GM12878 (cell line): Measurements from ENCODE around the gene SLC45A3. TPM values are rescaled to one million over a fixed set of nuclear protein-coding genes. Genes with fewer than 3 reads are reported as not detected.

Experiments
- ATAC-seq: fragments of 200-7000 bp; cut with Tn5 transposase; 3 replicates; pipeline ENCODE4 v1.9.1; 2020; ENCODE audit warnings: mild to moderate bottlenecking, moderate library complexity
- BruUV-seq: library from RNA; stranded (reverse); fragments of 400-500 nt; replicated peaks from 2 replicates; lab custom pipeline; 2021; lab: Mats Ljungman, UMichigan
- CTCF ChIA-PET: fragments of 300-600 bp; sonication (Branson Sonifier 250); formaldehyde crosslinking; extraction: SDS; loops from one replicate; lab custom pipeline; 2021; ENCODE audit warnings: inconsistent platforms; lab: Yijun Ruan, JAX
- POLR2A ChIA-PET: fragments of 350-600 bp; formaldehyde crosslinking; extraction: SDS; loops from one replicate; lab custom pipeline; 2021; ENCODE audit warnings: inconsistent platforms; lab: Charles Lee
- RAD21 ChIA-PET: fragments of 300-600 bp; sonication (Branson Sonifier 250); formaldehyde crosslinking; loops from one replicate; lab custom pipeline; 2023; ENCODE audit warnings: antibody characterized with exemption; ENCODE audit not compliant: unreplicated experiment; lab: Charles Lee
- SMC1A ChIA-PET: fragments of 300-600 bp; sonication (Branson Sonifier 250); formaldehyde crosslinking; loops from one replicate; lab custom pipeline; 2023; ENCODE audit not compliant: unreplicated experiment, uncharacterized antibody; lab: Charles Lee
- DNase-seq: peaks from one replicate; pipeline ENCODE4 v3.0.0-alpha.2; 2011; ENCODE audit warnings: low read depth, low spot score
- FAIRE-seq: peaks from 3 replicates; lab custom pipeline; 2011; peaks lifted over from hg19 to GRCh38; lab: Jason Lieb, UNC
- H2AFZ ChIP-seq: 2 replicates; pipeline ENCODE4 v1.6.0; 2011; ENCODE audit warnings: low read depth, low read length, control low read depth; ENCODE audit not compliant: control insufficient read depth
- H3K27ac ChIP-seq: 2 replicates; pipeline ENCODE4 v1.5.1; 2011; ENCODE audit warnings: control low read depth; ENCODE audit not compliant: control insufficient read depth, insufficient read depth
- H3K27me3 ChIP-seq, 2 experiments: replicated peaks in 1 of 2; 2 replicates each; pipeline versions ENCODE4 v1.6.0 to v1.6.1; 2011; ENCODE audit warnings: low read length in 1 of 2; ENCODE audit not compliant: control insufficient read depth in 2 of 2, insufficient read depth in 2 of 2
- H3K36me3 ChIP-seq, 2 experiments: 2 replicates each; pipeline ENCODE4 v1.5.1; 2011; ENCODE audit warnings: low read length in 1 of 2; ENCODE audit not compliant: control insufficient read depth in 2 of 2, insufficient read depth in 2 of 2
- H3K4me1 ChIP-seq: 2 replicates; pipeline ENCODE4 v1.6.1; 2011; ENCODE audit warnings: mild to moderate bottlenecking, low read length, moderate library complexity, mixed read lengths; ENCODE audit not compliant: control insufficient read depth, insufficient read depth
- H3K4me2 ChIP-seq: 2 replicates; pipeline ENCODE4 v1.6.0; 2011; ENCODE audit warnings: control low read depth; ENCODE audit not compliant: control insufficient read depth, insufficient read depth
- H3K4me3 ChIP-seq: fragments of 200-600 bp; sonication (generic); 2 replicates; pipeline ENCODE4 v1.5.1; 2016
- H3K79me2 ChIP-seq: 2 replicates; pipeline ENCODE4 v1.6.0; 2011; ENCODE audit warnings: low read length; ENCODE audit not compliant: control insufficient read depth, insufficient read depth
- H3K9ac ChIP-seq: 2 replicates; pipeline ENCODE4 v1.8.0; 2011; ENCODE audit warnings: low read length, control low read depth, mixed read lengths; ENCODE audit not compliant: control insufficient read depth, insufficient read depth
- H3K9me3 ChIP-seq: replicated peaks from 3 replicates; pipeline ENCODE4 v1.5.1; 2011; ENCODE audit warnings: mild to moderate bottlenecking, low read length; ENCODE audit not compliant: control insufficient read depth, insufficient read depth
- H4K20me1 ChIP-seq: 2 replicates; pipeline ENCODE4 v1.6.0; 2011; ENCODE audit not compliant: control insufficient read depth, insufficient read depth
- BHLHE40 ChIP-seq, 2 experiments: fragments of 450-650 bp in 1 of 2; IDR thresholded peaks; 2 replicates each; pipeline ENCODE4 v1.6.1; 2011 to 2017; ENCODE audit warnings: low read depth in 2 of 2, borderline replicate concordance in 1 of 2, improper control_type of control experiment in 1 of 2, low read length in 1 of 2, mild to moderate bottlenecking in 1 of 2
- CREM ChIP-seq: IDR thresholded peaks from 2 replicates; pipeline ENCODE4 v1.6.1; 2014; ENCODE audit warnings: antibody characterized with exemption, low read depth
- HCFC1 ChIP-seq: fragments of 150-350 bp; IDR thresholded peaks from 2 replicates; pipeline ENCODE4 v1.6.1; 2014; ENCODE audit warnings: low read length
- JUNB ChIP-seq: IDR thresholded peaks from 2 replicates; pipeline ENCODE4 v1.6.1; 2016; ENCODE audit warnings: antibody characterized with exemption, mild to moderate bottlenecking
- LARP7 ChIP-seq: fragments of 450-650 bp; IDR thresholded peaks from 2 replicates; pipeline ENCODE4 v1.6.1; 2017; ENCODE audit warnings: mild to moderate bottlenecking
- PAX5 ChIP-seq: IDR thresholded peaks from 2 replicates; pipeline ENCODE4 v1.6.1; 2011; ENCODE audit warnings: low read depth, low read length, borderline replicate concordance
- RELA ChIP-seq: fragments of 450-650 bp; IDR thresholded peaks from 2 replicates; pipeline ENCODE4 v1.8.0; 2014; ENCODE audit warnings: borderline replicate concordance; ENCODE audit not compliant: partially characterized antibody
- RFX5 ChIP-seq: IDR thresholded peaks from 2 replicates; pipeline ENCODE4 v1.6.1; 2011; ENCODE audit warnings: low read depth, low read length, improper control_type of control experiment
- STAT3 ChIP-seq: IDR thresholded peaks from 2 replicates; pipeline ENCODE4 v1.6.1; 2011; ENCODE audit warnings: low read depth, low read length, improper control_type of control experiment
- SUZ12 ChIP-seq: fragments of 200-600 bp; sonication (generic); IDR thresholded peaks from one replicate; pipeline ENCODE4 v1.6.1; 2018; ENCODE audit warnings: antibody characterized with exemption, mild to moderate bottlenecking; ENCODE audit not compliant: unreplicated experiment
- TARDBP ChIP-seq: IDR thresholded peaks from 2 replicates; pipeline ENCODE4 v1.6.1; 2016; ENCODE audit warnings: borderline replicate concordance
- TBL1XR1 ChIP-seq: IDR thresholded peaks from 2 replicates; pipeline ENCODE4 v1.6.1; 2012; ENCODE audit warnings: low read depth, low read length, improper control_type of control experiment
- TCF12 ChIP-seq: IDR thresholded peaks from 2 replicates; pipeline ENCODE4 v1.6.1; 2011; ENCODE audit warnings: low read depth, mild to moderate bottlenecking, low read length
- TCF7 ChIP-seq: IDR thresholded peaks from 2 replicates; pipeline ENCODE4 v1.6.1; 2014; ENCODE audit warnings: antibody characterized with exemption, borderline replicate concordance
- WGBS: methylation state at CpG from one replicate; pipeline ENCODE4 v1.1.6; 2016; ENCODE audit warnings: low lambda C conversion rate; ENCODE audit not compliant: insufficient replicate concordance, insufficient coverage; ENCODE audit errors: missing lambda C conversion rate; 5-methylcytosine and 5-hydroxymethylcytosine counted together
- in situ Hi-C: fragments of 300-500 bp; cut with MboI; formaldehyde crosslinking; loops from 9 replicates; pipeline ENCODE4 v1.14.3; 2018; ENCODE audit warnings: mixed read lengths
- intact Hi-C: fragments of 100-400 bp; cut with micrococcal nuclease; formaldehyde crosslinking; loops from one replicate; pipeline ENCODE4 v1.14.2; 2022; ENCODE audit not compliant: unreplicated experiment
- polyA plus RNA-seq, 11 experiments: library from polyadenylated mRNA; depleted of rRNA in 4 of 11; unstranded in 6 of 11; stranded (reverse) in 5 of 11; fragments of >200 nt; fragmentation: Nextera tagmentation in 4 of 11; fragmentation: Illumina TruSeq in 1 of 11; extraction: Ambion mirVana in 4 of 11; extraction: Trizol in 1 of 11; gene quantifications; 1 replicate in 1 of 11; 2 replicates in 10 of 11; pipeline versions ENCODE4 v1.2.1 to v1.2.3, GENCODE V29; 2011 to 2016; ENCODE audit warnings: inconsistent platforms in 2 of 11, missing spikeins in 2 of 11, low read depth in 1 of 11
- small RNA-seq: library from RNA; depleted of rRNA; stranded (forward); fragments of <200 nt; gene quantifications from one replicate; pipeline ENCODE3, GENCODE V24; 2014
- total RNA-seq, 4 experiments: library from RNA; depleted of rRNA in 3 of 4; stranded (reverse); fragments of >200 nt in 3 of 4; fragmentation: Illumina TruSeq in 1 of 4; extraction: Trizol in 1 of 4; gene quantifications; 2 replicates each; pipeline versions ENCODE4 v1.2.1 to v1.2.3, GENCODE V29; 2013 to 2021

SLC45A3 gene
- total and polyA plus RNA-seq, 10 of the 15 experiments (the other 5 are each of a cell fraction or from before 2014, with no cell fraction given) = 0.26 to 10.3 (median 4.1) TPM

DNA sequence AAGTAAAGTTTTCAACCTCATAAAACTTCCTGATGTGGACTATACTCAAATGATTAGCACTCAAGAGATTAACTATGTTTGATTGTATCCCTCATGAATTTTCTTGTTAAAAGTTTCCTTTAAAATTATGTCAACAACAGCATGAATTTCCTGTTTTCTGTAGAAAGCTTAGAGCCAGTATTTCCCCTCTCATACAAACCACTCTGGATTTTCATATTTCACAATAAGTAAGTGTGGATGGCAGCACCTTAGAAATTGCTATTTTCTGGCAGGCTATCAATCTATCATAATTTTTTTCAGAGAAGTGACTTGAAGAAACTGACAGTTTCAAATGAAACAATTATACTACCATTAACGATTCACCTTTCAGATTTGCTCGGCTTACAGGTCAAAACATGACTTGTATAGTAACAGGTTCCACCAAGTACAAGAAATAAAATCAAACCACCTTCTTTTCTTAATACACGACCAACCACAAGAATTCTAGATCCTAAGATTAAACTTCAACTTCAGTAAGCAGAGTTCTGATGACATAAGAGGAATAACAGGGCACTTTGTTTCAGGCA lies 69.3 kb downstream of the SLC45A3 start (continued):
- TF ChIP-seq RFX5 (no peak), SUZ12 (no peak), BHLHE40 (IDR thresholded peaks at IDR 0.05; ENCODE audit: borderline replicate concordance in 1 of 2, low read depth in 2 of 2, low read length in 1 of 2) (no peak)

DNA sequence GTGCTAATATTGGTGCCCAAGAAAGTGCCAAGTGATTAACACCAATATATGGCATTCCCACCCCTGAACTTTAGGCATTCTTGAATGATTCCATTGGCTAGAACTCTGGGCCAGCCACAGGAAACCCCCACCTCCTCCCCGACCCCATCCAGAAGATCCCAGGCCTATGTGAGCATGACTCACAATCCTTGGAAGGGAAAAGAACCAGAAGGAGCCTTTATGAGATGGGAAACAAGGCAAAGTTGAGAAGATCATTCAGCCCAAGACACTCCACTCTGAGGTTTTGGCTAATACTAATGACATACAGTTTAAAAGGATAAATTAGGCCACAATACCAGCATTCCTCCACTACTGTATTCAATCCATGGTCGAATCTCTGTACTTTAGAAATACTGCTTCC lies 70.3 kb downstream of the SLC45A3 start:
- H3K79me2 ChIP-seq = peaks cover 7% of the 10 kb centered on the region
- TF ChIP-seq TCF12 = no peak
- no peak for TF ChIP-seq STAT3
- no peak for TF ChIP-seq JUNB
- no peak for TF ChIP-seq HCFC1
- no peak for TF ChIP-seq CREM
- no peak for TF ChIP-seq LARP7
- no peak for TF ChIP-seq TBL1XR1
- TF ChIP-seq PAX5 = no peak
- TF ChIP-seq TARDBP = no peak
- TF ChIP-seq RELA = no peak
- TF ChIP-seq TCF7 = no peak
- TF ChIP-seq, all 136 proteins: peak for 0
- intact Hi-C loops (no loop called here), in situ Hi-C loops (no loop called here)
- peaks cover 2 to 8% of the 10 kb centered on the region in 2 experiments for H3K36me3 ChIP-seq
- no peaks in the 10 kb centered on the region; the same call in 2 of the 3 replicates for H3K9me3 ChIP-seq
- no peak for FAIRE-seq
- no peak overlapping the region for H3K4me2 ChIP-seq
- WGBS = 96% methylated on average over 2 of the region's 2 CpGs
- DNase-seq = no peak
- CTCF ChIA-PET = interaction anchor here (1.6 to 2.1 kb wide), 2 partner anchors 10 to 48 kb away, joined by 6 to 9 read pairs; no protein-coding TSS in a partner anchor
- no peak for ATAC-seq
- POLR2A ChIA-PET = no interaction called here
- H3K9ac ChIP-seq = no peak overlapping the region
- H3K4me3 ChIP-seq = no peak overlapping the region
- BruUV-seq = no TSS peak
- H4K20me1 ChIP-seq = no peaks in the 10 kb centered on the region
- H3K27me3 ChIP-seq = no peaks in the 10 kb centered on the region
- RAD21 ChIA-PET = no interaction called here
- H2AFZ ChIP-seq = no peak overlapping the region
- no peak overlapping the region for H3K27ac ChIP-seq
- H3K4me1 ChIP-seq = peaks cover 6% of the 10 kb centered on the region; the same call in 1 of the 2 replicates
- SMC1A ChIA-PET = interaction anchor here (2.0 to 2.3 kb wide), 3 partner anchors 10 to 19 kb away, joined by 5 to 15 read pairs (median 7); no protein-coding TSS in a partner anchor

Small RNA genes within 50 kb of the gene (small RNA-seq; reads per million reads assigned to genes)
- not detected for gene RF00017

Other genes with a start within 250 kb of the SLC45A3 start
- 0.06 TPM in 1 of 2 replicates, not detected in the other for gene BLACAT1, start 224.5 kb downstream of the SLC45A3 start, total RNA-seq (2014; rRNA removed)
- 0.18 and 0.23 TPM in 2 replicates for gene BLACAT1, start 224.5 kb downstream of the SLC45A3 start, total RNA-seq (2014; rRNA removed; fragmentation: Illumina TruSeq; extraction: Trizol)
- gene BLACAT1, start 224.5 kb downstream of the SLC45A3 start, total RNA-seq (2021) = 0.21 TPM in 2 replicates
- gene BLACAT1, start 224.5 kb downstream of the SLC45A3 start, polyA plus RNA-seq (2011; rRNA removed) = 1.4 and 1.6 TPM in 2 replicates
- gene BLACAT1, start 224.5 kb downstream of the SLC45A3 start, polyA plus RNA-seq (2014; fragmentation: Illumina TruSeq; extraction: Trizol) = 0.15 and 0.38 TPM in 2 replicates
- gene BLACAT1, start 224.5 kb downstream of the SLC45A3 start, polyA plus RNA-seq (2014; fragmentation: Nextera tagmentation; extraction: Ambion mirVana) = under 1 TPM in 1 of 2 experiments, not detected in 1; 0.04 TPM
- gene BLACAT1, start 224.5 kb downstream of the SLC45A3 start, polyA plus RNA-seq (2014; rRNA removed) = 0.10 and 0.17 TPM in 2 replicates
- under 1 TPM; 0.08 to 0.13 TPM for gene BLACAT1, start 224.5 kb downstream of the SLC45A3 start, polyA plus RNA-seq (2016; fragmentation: Nextera tagmentation; extraction: Ambion mirVana)
- 0.05 and 0.51 TPM in 2 replicates for gene CDK18, start 175.8 kb downstream of the SLC45A3 start, total RNA-seq (2014; rRNA removed)
- 0.13 and 0.18 TPM in 2 replicates for gene CDK18, start 175.8 kb downstream of the SLC45A3 start, total RNA-seq (2014; rRNA removed; fragmentation: Illumina TruSeq; extraction: Trizol)
- 0.64 and 0.88 TPM in 2 replicates for gene CDK18, start 175.8 kb downstream of the SLC45A3 start, total RNA-seq (2021)
- gene CDK18, start 175.8 kb downstream of the SLC45A3 start, polyA plus RNA-seq (2011; rRNA removed) = 1.9 and 4.4 TPM in 2 replicates
- gene CDK18, start 175.8 kb downstream of the SLC45A3 start, polyA plus RNA-seq (2014; fragmentation: Illumina TruSeq; extraction: Trizol) = 0.25 TPM in 1 of 2 replicates, not detected in the other
- gene CDK18, start 175.8 kb downstream of the SLC45A3 start, polyA plus RNA-seq (2014; fragmentation: Nextera tagmentation; extraction: Ambion mirVana) = not detected
- gene CDK18, start 175.8 kb downstream of the SLC45A3 start, polyA plus RNA-seq (2014; rRNA removed) = 0.54 and 1.2 TPM in 2 replicates
- gene CDK18, start 175.8 kb downstream of the SLC45A3 start, polyA plus RNA-seq (2016; fragmentation: Nextera tagmentation; extraction: Ambion mirVana) = under 1 TPM; 0.40 to 0.58 TPM
- 20.1 and 22.5 TPM in 2 replicates for gene ELK4, start 48.5 kb downstream of the SLC45A3 start, total RNA-seq (2014; rRNA removed)
- 36.2 and 39.0 TPM in 2 replicates for gene ELK4, start 48.5 kb downstream of the SLC45A3 start, total RNA-seq (2014; rRNA removed; fragmentation: Illumina TruSeq; extraction: Trizol)
- gene ELK4, start 48.5 kb downstream of the SLC45A3 start, total RNA-seq (2021) = 70.7 and 71.5 TPM in 2 replicates
- gene ELK4, start 48.5 kb downstream of the SLC45A3 start, polyA plus RNA-seq (2011; rRNA removed) = 21.8 and 27.6 TPM in 2 replicates
- gene ELK4, start 48.5 kb downstream of the SLC45A3 start, polyA plus RNA-seq (2014; fragmentation: Illumina TruSeq; extraction: Trizol) = 24.6 and 32.2 TPM in 2 replicates
- 10 to 100 TPM in 1 of 2 experiments, 1 to 10 TPM in 1; 5.2 to 11.9 TPM for gene ELK4, start 48.5 kb downstream of the SLC45A3 start, polyA plus RNA-seq (2014; fragmentation: Nextera tagmentation; extraction: Ambion mirVana)
- 13.6 and 16.8 TPM in 2 replicates for gene ELK4, start 48.5 kb downstream of the SLC45A3 start, polyA plus RNA-seq (2014; rRNA removed)
- gene ELK4, start 48.5 kb downstream of the SLC45A3 start, polyA plus RNA-seq (2016; fragmentation: Nextera tagmentation; extraction: Ambion mirVana) = 1 to 10 TPM; 6.5 to 8.7 TPM
- gene NUCKS1, start 69.7 kb upstream of the SLC45A3 start, total RNA-seq (2014; rRNA removed) = 55.4 and 81.8 TPM in 2 replicates
- gene NUCKS1, start 69.7 kb upstream of the SLC45A3 start, total RNA-seq (2014; rRNA removed; fragmentation: Illumina TruSeq; extraction: Trizol) = 127 and 135 TPM in 2 replicates
- 126 and 133 TPM in 2 replicates for gene NUCKS1, start 69.7 kb upstream of the SLC45A3 start, total RNA-seq (2021)
- gene NUCKS1, start 69.7 kb upstream of the SLC45A3 start, polyA plus RNA-seq (2011; rRNA removed) = 68.3 and 124 TPM in 2 replicates
- gene NUCKS1, start 69.7 kb upstream of the SLC45A3 start, polyA plus RNA-seq (2014; fragmentation: Illumina TruSeq; extraction: Trizol) = 98.4 and 130 TPM in 2 replicates
- gene NUCKS1, start 69.7 kb upstream of the SLC45A3 start, polyA plus RNA-seq (2014; fragmentation: Nextera tagmentation; extraction: Ambion mirVana) = 10 to 100 TPM; 40.5 to 41.7 TPM
- 47.3 and 60.3 TPM in 2 replicates for gene NUCKS1, start 69.7 kb upstream of the SLC45A3 start, polyA plus RNA-seq (2014; rRNA removed)
- 10 to 100 TPM; 53.5 to 55.7 TPM for gene NUCKS1, start 69.7 kb upstream of the SLC45A3 start, polyA plus RNA-seq (2016; fragmentation: Nextera tagmentation; extraction: Ambion mirVana)
- gene RAB29, start 95.0 kb upstream of the SLC45A3 start, total RNA-seq (2014; rRNA removed) = 11.7 and 15.9 TPM in 2 replicates
- 16.8 and 18.0 TPM in 2 replicates for gene RAB29, start 95.0 kb upstream of the SLC45A3 start, total RNA-seq (2014; rRNA removed; fragmentation: Illumina TruSeq; extraction: Trizol)
- 12.5 TPM in 2 replicates for gene RAB29, start 95.0 kb upstream of the SLC45A3 start, total RNA-seq (2021)
- gene RAB29, start 95.0 kb upstream of the SLC45A3 start, polyA plus RNA-seq (2011; rRNA removed) = 74.5 and 75.5 TPM in 2 replicates
- 20.5 and 22.6 TPM in 2 replicates for gene RAB29, start 95.0 kb upstream of the SLC45A3 start, polyA plus RNA-seq (2014; fragmentation: Illumina TruSeq; extraction: Trizol)
- gene RAB29, start 95.0 kb upstream of the SLC45A3 start, polyA plus RNA-seq (2014; fragmentation: Nextera tagmentation; extraction: Ambion mirVana) = 10 to 100 TPM; 12.6 to 16.2 TPM
- gene RAB29, start 95.0 kb upstream of the SLC45A3 start, polyA plus RNA-seq (2014; rRNA removed) = 15.7 and 15.8 TPM in 2 replicates
- 10 to 100 TPM; 13.7 to 14.2 TPM for gene RAB29, start 95.0 kb upstream of the SLC45A3 start, polyA plus RNA-seq (2016; fragmentation: Nextera tagmentation; extraction: Ambion mirVana)
- gene SLC41A1, start 132.7 kb upstream of the SLC45A3 start, total RNA-seq (2014; rRNA removed) = 0.22 and 0.45 TPM in 2 replicates
- 0.22 and 0.28 TPM in 2 replicates for gene SLC41A1, start 132.7 kb upstream of the SLC45A3 start, total RNA-seq (2014; rRNA removed; fragmentation: Illumina TruSeq; extraction: Trizol)
- gene SLC41A1, start 132.7 kb upstream of the SLC45A3 start, total RNA-seq (2021) = 0.40 and 0.69 TPM in 2 replicates
- gene SLC41A1, start 132.7 kb upstream of the SLC45A3 start, polyA plus RNA-seq (2011; rRNA removed) = 10.6 and 11.3 TPM in 2 replicates
- 0.48 and 0.71 TPM in 2 replicates for gene SLC41A1, start 132.7 kb upstream of the SLC45A3 start, polyA plus RNA-seq (2014; fragmentation: Illumina TruSeq; extraction: Trizol)
- under 1 TPM; 0.13 to 0.15 TPM for gene SLC41A1, start 132.7 kb upstream of the SLC45A3 start, polyA plus RNA-seq (2014; fragmentation: Nextera tagmentation; extraction: Ambion mirVana)
- gene SLC41A1, start 132.7 kb upstream of the SLC45A3 start, polyA plus RNA-seq (2014; rRNA removed) = 0.36 and 0.40 TPM in 2 replicates
- under 1 TPM; 0.24 to 0.96 TPM for gene SLC41A1, start 132.7 kb upstream of the SLC45A3 start, polyA plus RNA-seq (2016; fragmentation: Nextera tagmentation; extraction: Ambion mirVana)
- gene PM20D1, start 169.6 kb upstream of the SLC45A3 start, total RNA-seq (2014; rRNA removed) = not detected in 2 replicates
- gene PM20D1, start 169.6 kb upstream of the SLC45A3 start, total RNA-seq (2014; rRNA removed; fragmentation: Illumina TruSeq; extraction: Trizol) = not detected in 2 replicates
- not detected in 2 replicates for gene PM20D1, start 169.6 kb upstream of the SLC45A3 start, total RNA-seq (2021)
- not detected in 2 replicates for gene PM20D1, start 169.6 kb upstream of the SLC45A3 start, polyA plus RNA-seq (2011; rRNA removed)
- not detected in 2 replicates for gene PM20D1, start 169.6 kb upstream of the SLC45A3 start, polyA plus RNA-seq (2014; fragmentation: Illumina TruSeq; extraction: Trizol)
- not detected for gene PM20D1, start 169.6 kb upstream of the SLC45A3 start, polyA plus RNA-seq (2014; fragmentation: Nextera tagmentation; extraction: Ambion mirVana)
- gene PM20D1, start 169.6 kb upstream of the SLC45A3 start, polyA plus RNA-seq (2014; rRNA removed) = not detected in 2 replicates
- gene PM20D1, start 169.6 kb upstream of the SLC45A3 start, polyA plus RNA-seq (2016; fragmentation: Nextera tagmentation; extraction: Ambion mirVana) = not detected